VCaP (cell line): Measurements from ENCODE around the gene MKLN1.

Experiments
- H3K27ac ChIP-seq: fragments of 450-650 bp; 2 replicates; pipeline ENCODE4 v1.5.1; 2017
- TF ChIP-seq, protein P1 (sequence below): fragments of 450-650 bp; conservative IDR thresholded peaks from 2 replicates; pipeline ENCODE4 v1.5.1; 2017; ENCODE audit warnings: mild to moderate bottlenecking, moderate library complexity

Gene MKLN1

DNA sequence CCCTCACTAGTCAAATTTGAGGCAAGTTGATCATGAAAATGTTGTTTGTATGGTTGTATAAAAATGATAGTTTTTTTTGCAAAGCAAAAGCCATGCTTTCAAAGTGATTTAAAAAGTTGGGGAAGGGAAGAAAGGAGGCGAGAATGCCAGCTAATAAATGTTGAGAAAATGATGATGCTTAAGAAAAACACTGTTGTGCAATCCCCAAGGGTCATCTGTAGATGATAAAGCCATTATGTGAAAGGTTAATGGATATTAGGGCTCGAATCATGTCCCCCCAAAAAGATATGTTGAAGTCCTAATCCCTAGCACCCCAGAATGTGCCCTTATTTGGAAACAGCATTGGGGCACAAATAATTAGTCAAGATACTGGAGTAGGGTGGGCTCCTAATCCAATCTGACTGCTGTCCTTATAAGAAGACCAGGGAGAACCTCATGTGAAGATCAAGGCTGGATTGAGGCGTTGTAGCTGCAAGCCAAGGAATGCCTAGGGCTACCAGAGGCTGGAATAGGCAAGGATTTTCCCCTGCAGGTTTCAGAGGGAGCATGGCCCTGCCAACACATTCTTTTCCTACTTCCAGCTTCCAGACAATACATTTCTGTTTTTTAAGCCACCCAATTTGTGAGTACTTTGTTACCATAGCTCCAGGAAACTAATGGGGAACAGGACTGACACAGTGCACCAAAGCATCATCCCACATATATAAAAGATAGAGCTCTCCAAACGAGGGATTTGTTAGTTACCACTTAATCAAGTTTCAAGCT is 35.4 kb upstream of the MKLN1 start:
- TF ChIP-seq, protein P1, sequence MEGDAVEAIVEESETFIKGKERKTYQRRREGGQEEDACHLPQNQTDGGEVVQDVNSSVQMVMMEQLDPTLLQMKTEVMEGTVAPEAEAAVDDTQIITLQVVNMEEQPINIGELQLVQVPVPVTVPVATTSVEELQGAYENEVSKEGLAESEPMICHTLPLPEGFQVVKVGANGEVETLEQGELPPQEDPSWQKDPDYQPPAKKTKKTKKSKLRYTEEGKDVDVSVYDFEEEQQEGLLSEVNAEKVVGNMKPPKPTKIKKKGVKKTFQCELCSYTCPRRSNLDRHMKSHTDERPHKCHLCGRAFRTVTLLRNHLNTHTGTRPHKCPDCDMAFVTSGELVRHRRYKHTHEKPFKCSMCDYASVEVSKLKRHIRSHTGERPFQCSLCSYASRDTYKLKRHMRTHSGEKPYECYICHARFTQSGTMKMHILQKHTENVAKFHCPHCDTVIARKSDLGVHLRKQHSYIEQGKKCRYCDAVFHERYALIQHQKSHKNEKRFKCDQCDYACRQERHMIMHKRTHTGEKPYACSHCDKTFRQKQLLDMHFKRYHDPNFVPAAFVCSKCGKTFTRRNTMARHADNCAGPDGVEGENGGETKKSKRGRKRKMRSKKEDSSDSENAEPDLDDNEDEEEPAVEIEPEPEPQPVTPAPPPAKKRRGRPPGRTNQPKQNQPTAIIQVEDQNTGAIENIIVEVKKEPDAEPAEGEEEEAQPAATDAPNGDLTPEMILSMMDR, result no peak
- H3K27ac ChIP-seq, result no peak overlapping the region

DNA sequence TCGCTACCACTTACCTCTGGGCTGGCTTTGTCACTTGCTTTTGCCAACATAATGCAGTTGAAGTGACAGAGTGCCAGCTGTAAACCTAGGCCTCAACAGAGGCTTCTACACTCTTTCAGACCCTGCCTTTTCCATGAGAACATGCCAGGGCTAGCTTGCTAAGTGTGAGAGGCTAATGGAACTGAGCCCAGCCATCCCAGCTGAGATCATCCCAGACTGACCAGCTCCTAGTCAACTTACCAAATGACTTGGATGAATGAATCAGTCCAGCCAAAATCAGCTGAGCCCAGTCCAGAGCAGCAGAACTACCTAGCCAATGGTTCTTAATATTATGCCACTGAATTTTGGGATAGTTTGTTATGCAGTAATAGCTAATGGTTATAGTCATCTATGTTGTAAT is 34.7 kb upstream of the MKLN1 start:
- H3K27ac ChIP-seq, result no peak overlapping the region
- TF ChIP-seq, protein P1, result no peak

DNA sequence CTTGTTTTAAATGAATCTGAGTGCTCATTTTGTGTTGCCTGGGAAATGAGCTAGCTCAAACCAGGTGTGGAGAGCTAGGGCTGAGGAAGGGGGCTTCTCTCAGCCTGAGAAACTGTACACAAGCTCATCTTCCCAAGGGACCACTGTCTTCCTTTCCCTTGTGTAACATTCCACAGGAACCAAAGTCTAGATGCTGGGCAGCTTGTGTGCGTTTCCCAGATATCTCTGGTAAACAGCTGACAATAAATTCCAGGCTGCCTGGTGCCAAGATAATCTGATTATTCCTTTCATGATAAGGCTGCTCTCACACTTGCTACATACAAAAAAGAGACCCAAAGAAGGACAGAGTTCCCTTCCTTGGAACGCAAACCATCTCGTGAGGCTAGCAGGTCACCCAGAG is 33.1 kb upstream of the MKLN1 start:
- TF ChIP-seq, protein P1, result no peak
- no peak overlapping the region; the same call in 1 of the 2 replicates for H3K27ac ChIP-seq

DNA sequence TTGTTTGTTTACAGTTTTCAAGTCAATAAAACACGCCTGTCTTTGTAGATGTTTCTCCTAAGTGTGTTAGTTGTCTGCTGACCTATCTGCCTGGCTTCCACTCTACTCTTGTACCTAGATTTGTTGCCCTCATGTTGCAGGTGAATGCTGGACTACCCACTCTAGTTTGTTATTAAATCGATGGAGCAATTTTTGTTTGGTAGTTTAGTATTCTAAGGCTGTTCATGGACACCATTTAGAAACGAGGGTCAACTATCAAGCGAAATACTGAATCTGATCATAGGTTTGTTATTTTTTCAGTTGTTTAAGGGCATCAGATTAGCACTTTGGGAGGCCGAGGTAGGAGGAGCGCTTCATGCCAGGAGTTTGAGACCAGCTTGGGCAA is 29.1 kb upstream of the MKLN1 start:
- TF ChIP-seq, protein P1, result no peak
- no peak overlapping the region for H3K27ac ChIP-seq

DNA sequence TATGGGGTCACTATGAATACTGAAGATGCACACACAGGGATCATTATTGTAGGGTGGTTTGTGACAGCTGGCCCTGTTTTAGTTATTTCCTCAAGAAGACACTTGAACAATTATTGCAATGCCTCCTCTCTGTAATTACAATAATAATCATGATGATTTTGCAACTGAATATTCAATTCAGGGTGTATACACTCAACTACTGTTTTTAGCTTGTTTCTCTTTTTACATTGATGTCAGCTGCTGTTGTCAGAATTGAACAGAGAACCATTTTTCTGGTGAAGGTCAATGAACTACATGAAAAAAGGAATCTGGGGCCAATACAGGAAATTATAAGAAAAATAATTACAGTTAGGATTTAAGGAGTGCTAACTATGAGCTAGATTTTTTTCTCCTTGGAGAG is 28.6 kb upstream of the MKLN1 start:
- TF ChIP-seq, protein P1, result no peak
- no peak overlapping the region for H3K27ac ChIP-seq

- no peak overlapping the region for H3K27ac ChIP-seq
- TF ChIP-seq, protein P1, result no peak
Measured at GRCh38 chr7:131300078-131300477, 27.6 kb upstream of the MKLN1 start.

GRCh38 chr7:131300572-131301466 is 26.9 kb upstream of the MKLN1 start:
- H3K27ac ChIP-seq, result no peak overlapping the region
- TF ChIP-seq, protein P1, result no peak
